Suprapubic skin (tissue), 4 donors: ENCODE measurements around the gene AP5S1.

Experiments
- POLR2A ChIP-seq, 2 donors: fragments of 450-650 bp; IDR thresholded peaks; one replicate each; pipeline ENCODE4 v1.6.1; 2017; ENCODE audit warnings: antibody characterized with exemption in 2 of 2, mild to moderate bottlenecking in 2 of 2, moderate library complexity in 2 of 2
- POLR2AphosphoS5 ChIP-seq, 3 donors: sonication (generic); formaldehyde crosslinking; IDR thresholded peaks; one replicate each; pipeline ENCODE4 v1.6.1; 2017; ENCODE audit warnings: antibody characterized with exemption in 3 of 3
- TF ChIP-seq, protein P1 (sequence below), 2 donors: fragments of 200-600 bp in 1 of 2; fragments of 450-650 bp in 1 of 2; sonication (generic) in 1 of 2; IDR thresholded peaks; one replicate each; pipeline ENCODE4 v1.5.1; 2016 to 2019; ENCODE audit warnings: antibody characterized with exemption in 2 of 2, mild to moderate bottlenecking in 1 of 2, moderate library complexity in 1 of 2

DNA sequence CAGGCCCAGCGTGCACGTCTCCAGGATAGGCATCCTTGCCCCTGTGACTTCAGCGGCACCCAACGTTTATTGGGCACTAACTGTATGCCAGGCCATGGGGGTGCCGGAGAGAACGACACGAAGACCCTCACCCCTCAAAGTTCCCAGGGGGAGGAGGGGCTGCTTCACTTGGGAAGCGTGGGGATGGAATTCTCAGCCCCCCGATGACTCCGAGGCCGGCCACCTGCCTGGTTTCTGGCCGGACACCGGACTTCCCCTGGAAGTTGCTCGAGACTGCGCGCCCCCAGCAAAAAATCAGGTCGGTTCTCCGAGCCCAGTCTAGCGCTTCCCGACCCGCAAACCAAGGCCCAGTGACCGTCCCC lies 26.0 kb downstream of the AP5S1 start:
- TF ChIP-seq, protein P1, sequence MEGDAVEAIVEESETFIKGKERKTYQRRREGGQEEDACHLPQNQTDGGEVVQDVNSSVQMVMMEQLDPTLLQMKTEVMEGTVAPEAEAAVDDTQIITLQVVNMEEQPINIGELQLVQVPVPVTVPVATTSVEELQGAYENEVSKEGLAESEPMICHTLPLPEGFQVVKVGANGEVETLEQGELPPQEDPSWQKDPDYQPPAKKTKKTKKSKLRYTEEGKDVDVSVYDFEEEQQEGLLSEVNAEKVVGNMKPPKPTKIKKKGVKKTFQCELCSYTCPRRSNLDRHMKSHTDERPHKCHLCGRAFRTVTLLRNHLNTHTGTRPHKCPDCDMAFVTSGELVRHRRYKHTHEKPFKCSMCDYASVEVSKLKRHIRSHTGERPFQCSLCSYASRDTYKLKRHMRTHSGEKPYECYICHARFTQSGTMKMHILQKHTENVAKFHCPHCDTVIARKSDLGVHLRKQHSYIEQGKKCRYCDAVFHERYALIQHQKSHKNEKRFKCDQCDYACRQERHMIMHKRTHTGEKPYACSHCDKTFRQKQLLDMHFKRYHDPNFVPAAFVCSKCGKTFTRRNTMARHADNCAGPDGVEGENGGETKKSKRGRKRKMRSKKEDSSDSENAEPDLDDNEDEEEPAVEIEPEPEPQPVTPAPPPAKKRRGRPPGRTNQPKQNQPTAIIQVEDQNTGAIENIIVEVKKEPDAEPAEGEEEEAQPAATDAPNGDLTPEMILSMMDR (IDR thresholded peaks at IDR 0.05): no peak
- peak in 1 of 2 donors; percentile 1 for TF ChIP-seq POLR2A (IDR thresholded peaks at IDR 0.05)
- no peak for TF ChIP-seq POLR2AphosphoS5 (IDR thresholded peaks at IDR 0.05)
